ENCODE results near the gene GALNS.

GALNS gene

DNA sequence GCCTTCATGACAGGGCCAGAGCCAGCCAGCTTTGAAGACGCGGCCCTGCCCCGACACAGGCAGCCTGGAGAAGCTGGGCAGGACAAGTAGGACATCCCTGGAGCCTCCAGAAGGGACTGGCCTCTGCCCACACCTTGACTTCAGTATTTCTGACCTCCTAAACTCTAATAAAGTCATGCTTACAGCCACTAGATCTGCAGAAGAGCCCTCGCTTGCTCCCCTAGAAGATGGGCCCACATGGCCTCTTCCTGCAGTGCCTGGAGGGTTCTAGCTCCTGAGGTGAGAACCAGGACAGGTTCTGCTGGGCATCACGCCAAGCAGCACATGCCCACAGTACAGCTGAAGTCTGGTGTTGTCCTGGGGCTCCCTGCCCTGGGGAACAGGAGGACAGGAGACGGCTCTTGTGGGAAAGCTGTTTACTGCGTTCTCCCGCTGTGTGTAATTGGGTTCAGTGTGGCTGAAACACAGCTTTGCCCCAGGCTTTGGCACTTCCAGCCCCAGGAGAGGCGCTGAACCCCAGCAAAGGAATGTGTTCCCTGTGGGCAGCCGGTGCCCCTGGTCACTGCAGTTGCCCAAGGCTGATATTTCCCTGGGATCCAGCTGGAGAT, 47.6 kb downstream of the GALNS start:
- DNase-seq (no peak), ATAC-seq (no peak)
- Mint-ChIP-seq H3K9me3 (no peaks in the 10 kb centered on the region), H3K27ac (peak overlapping the region; percentile 69), H3K4me1 (peaks cover 24% of the 10 kb centered on the region), H3K27me3 (no peaks in the 10 kb centered on the region), H3K36me3 (ENCODE audit: low read depth) (peaks cover 33% of the 10 kb centered on the region), H3K4me3 (peak overlapping the region; percentile 87)

DNA sequence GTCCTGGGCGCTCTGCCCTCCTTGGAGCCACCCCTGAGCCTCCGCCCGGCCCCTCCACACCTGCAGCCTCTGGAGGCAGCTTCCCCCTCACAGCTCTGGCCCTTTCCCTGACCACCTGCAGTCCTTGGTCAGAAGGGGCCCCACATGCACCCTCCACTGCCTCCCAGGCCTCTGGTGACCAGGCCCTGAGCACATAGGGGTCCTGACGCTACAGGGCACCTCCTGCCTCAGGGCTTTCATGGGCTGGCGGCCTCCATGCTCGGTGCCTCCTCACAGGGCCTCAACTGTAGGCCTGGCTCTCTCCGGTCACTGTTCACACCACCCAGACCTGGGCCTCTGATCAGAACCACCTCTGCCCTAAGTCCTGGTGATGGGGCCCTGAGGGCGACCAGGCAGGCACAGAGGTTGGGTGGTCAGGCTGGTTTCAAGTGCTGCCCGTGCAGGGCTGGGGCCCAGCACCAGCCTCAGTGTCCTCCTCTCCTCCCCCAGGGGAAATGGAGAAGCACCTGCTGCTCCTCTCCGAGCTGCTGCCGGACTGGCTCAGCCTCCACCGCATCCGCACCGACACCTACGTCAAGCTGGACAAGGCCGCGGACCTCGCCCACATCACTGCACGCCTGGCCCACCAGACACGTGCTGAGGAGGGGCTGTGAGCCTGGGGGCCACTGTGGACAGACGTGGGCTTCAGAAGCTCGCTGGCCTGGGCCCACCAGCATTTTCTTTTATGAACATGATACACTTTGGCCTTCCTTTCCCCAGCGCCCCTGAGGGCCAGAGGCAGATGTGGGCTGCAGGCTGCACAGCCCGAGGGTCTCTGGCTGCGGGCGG, 48.9 kb downstream of the GALNS start:
- H3K4me3 Mint-ChIP-seq = peak overlapping the region; percentile 32

GRCh38 chr16:88807142-88807625, 49.6 kb downstream of the GALNS start:
- Mint-ChIP-seq H3K9me3 (no peaks in the 10 kb centered on the region), H3K4me1 (peaks cover 24% of the 10 kb centered on the region), H3K4me3 (peak overlapping the region; percentile 14), H3K36me3 (ENCODE audit: low read depth) (peaks cover 34% of the 10 kb centered on the region), H3K27me3 (no peaks in the 10 kb centered on the region), H3K27ac (peak overlapping the region; percentile 39)
- ATAC-seq = no peak
- no peak for DNase-seq

More for the DNA sequence above, 48.9 kb downstream of the GALNS start:
- Mint-ChIP-seq H3K27me3 (no peaks in the 10 kb centered on the region), H3K36me3 (ENCODE audit: low read depth) (peaks cover 34% of the 10 kb centered on the region), H3K9me3 (no peaks in the 10 kb centered on the region), H3K27ac (peak overlapping the region; percentile 69), H3K4me1 (peaks cover 24% of the 10 kb centered on the region)
- no peak for ATAC-seq
- DNase-seq = no peak

GRCh38 chr16:88806491-88807111, 50.1 kb downstream of the GALNS start:
- Mint-ChIP-seq H3K36me3 (ENCODE audit: low read depth) (peaks cover 34% of the 10 kb centered on the region), H3K27ac (no peak overlapping the region), H3K27me3 (no peaks in the 10 kb centered on the region), H3K4me3 (peak overlapping the region; percentile 17), H3K4me1 (peaks cover 25% of the 10 kb centered on the region), H3K9me3 (no peaks in the 10 kb centered on the region)
- DNase-seq (no peak), ATAC-seq (no peak)

GRCh38 chr16:88805887-88806393, 50.8 kb downstream of the GALNS start:
- Mint-ChIP-seq H3K27ac (no peak overlapping the region), H3K4me1 (peaks cover 30% of the 10 kb centered on the region), H3K9me3 (no peaks in the 10 kb centered on the region), H3K4me3 (peak overlapping the region; percentile 17), H3K27me3 (no peaks in the 10 kb centered on the region), H3K36me3 (ENCODE audit: low read depth) (peaks cover 34% of the 10 kb centered on the region)
- ATAC-seq (no peak), DNase-seq (no peak)

DNA sequence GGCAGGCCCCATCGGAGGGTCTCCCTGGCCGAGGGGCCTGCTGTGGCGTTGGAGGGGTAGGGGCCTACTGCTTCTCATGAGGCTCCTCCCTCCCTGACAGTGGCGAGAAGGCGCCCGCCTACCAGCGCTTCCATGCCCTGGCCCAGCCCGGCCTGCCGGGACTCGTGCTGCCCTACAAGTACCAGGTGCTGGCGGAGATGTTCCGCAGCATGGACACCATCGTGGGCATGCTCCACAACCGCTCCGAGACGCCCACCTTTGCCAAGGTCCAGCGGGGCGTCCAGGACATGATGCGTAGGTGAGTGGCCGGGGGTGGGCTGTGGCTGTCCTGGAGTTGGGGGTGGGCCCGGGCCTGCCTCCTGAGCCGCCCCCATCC, 51.4 kb downstream of the GALNS start:
- ATAC-seq (no peak), DNase-seq (no peak)
- Mint-ChIP-seq H3K36me3 (ENCODE audit: low read depth) (peaks cover 29% of the 10 kb centered on the region), H3K4me1 (peaks cover 32% of the 10 kb centered on the region), H3K4me3 (peak overlapping the region; percentile 79), H3K9me3 (no peaks in the 10 kb centered on the region), H3K27me3 (no peaks in the 10 kb centered on the region), H3K27ac (peak overlapping the region; percentile 27)

DNA sequence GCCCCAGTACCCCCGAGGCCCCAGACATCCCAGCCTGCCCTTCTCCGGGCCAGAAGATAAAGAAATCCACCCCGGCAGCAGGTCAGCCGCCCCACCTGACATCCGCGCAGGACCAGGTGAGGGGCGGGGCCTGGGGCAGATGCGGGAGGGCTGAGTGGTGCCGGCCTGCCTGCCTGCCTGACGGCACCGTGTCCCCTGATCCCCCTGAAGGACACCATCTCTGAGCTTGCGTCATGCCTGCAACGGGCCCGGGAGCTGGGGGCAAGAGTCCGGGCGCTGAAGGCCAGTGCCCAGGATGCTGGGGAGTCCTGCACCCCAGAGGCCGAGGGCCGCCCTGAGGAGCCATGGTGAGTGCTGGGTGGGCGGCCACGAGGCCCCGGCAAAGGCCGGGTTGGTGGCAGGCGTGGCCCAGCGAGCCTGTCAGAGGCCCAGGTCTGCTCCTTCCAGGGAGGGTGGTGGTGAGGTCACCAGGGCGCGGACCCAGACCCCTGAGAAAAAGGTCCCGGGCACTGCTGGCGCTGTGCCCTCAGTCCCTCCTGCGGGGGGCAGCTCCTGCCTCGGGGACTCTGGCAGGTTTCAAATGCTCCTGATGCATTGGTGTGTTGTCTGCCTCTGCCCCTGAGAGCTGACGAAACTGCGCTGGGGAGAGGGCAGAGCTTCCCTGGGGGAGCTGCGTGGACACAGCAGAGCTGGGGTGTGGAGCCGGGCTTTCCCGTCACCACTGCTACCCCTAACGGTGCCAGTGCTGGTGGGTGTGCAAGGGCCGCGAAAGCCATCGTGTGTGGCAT, 52.0 kb downstream of the GALNS start:
- peak overlapping the region; percentile 64 for H3K27ac Mint-ChIP-seq
- ATAC-seq (peak; percentile 2), DNase-seq (no peak)
- no peaks in the 10 kb centered on the region for H3K27me3 Mint-ChIP-seq
- no peaks in the 10 kb centered on the region for H3K9me3 Mint-ChIP-seq
- peaks cover 23% of the 10 kb centered on the region for H3K36me3 Mint-ChIP-seq (ENCODE audit: low read depth)
- H3K4me3 Mint-ChIP-seq = peak overlapping the region; percentile 79
- H3K4me1 Mint-ChIP-seq = peaks cover 30% of the 10 kb centered on the region

- H3K4me3 Mint-ChIP-seq = peak overlapping the region; percentile 79
Observed at GRCh38 chr16:88804173-88804551, 52.6 kb downstream of the GALNS start.

GRCh38 chr16:88803264-88803987, 53.3 kb downstream of the GALNS start, which contains the start of gene CDT1:
CDT1 (plus strand) TSS chr16:88803789; CDS start chr16:88803832, 43 bp downstream.
- H3K36me3 Mint-ChIP-seq (ENCODE audit: low read depth) = peaks cover 14% of the 10 kb centered on the region
- peak; percentile 90 for DNase-seq
- ATAC-seq = peak; percentile 13

More at GRCh38 chr16:88804173-88804551, 52.6 kb downstream of the GALNS start:
- Mint-ChIP-seq H3K27ac (peak overlapping the region; percentile 64), H3K4me1 (peaks cover 27% of the 10 kb centered on the region), H3K9me3 (no peaks in the 10 kb centered on the region), H3K36me3 (ENCODE audit: low read depth) (peaks cover 18% of the 10 kb centered on the region), H3K27me3 (no peaks in the 10 kb centered on the region)
- no peak for ATAC-seq
- no peak for DNase-seq

DNA sequence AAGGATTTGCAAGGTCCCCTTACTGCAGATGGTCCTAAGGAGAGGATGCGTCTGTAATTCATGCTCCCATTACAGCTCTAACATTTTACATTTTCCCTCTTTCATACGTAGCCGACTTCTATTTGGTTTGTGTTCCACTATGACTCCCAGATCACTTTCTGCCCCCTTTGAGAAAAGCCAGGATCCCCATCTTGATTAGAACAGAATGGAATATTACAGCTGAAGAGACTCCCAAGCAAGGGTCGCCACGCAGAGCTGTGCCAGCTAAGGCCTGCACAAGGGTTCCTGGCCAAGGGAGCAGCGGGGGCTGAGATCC, 56.5 kb downstream of the GALNS start:
- Mint-ChIP-seq H3K4me3 (no peak overlapping the region), H3K4me1 (peaks cover 18% of the 10 kb centered on the region), H3K9me3 (no peaks in the 10 kb centered on the region), H3K27me3 (no peaks in the 10 kb centered on the region), H3K27ac (peak overlapping the region; percentile 2), H3K36me3 (ENCODE audit: low read depth) (peaks cover 6% of the 10 kb centered on the region)
- no peak for DNase-seq
- no peak for ATAC-seq

More at GRCh38 chr16:88803264-88803987, 53.3 kb downstream of the GALNS start, which contains the start of gene CDT1:
- no peaks in the 10 kb centered on the region for H3K9me3 Mint-ChIP-seq
- peak within 1 kb of the TSS; percentile 80 for H3K4me3 Mint-ChIP-seq
- peak within 1 kb of the TSS; percentile 87 for H3K27ac Mint-ChIP-seq
- peaks cover 21% of the 10 kb centered on the region for H3K4me1 Mint-ChIP-seq
- H3K27me3 Mint-ChIP-seq = no peaks in the 10 kb centered on the region

- H3K27me3 Mint-ChIP-seq = no peaks in the 10 kb centered on the region
Observed at GRCh38 chr16:88799569-88800276, 57.0 kb downstream of the GALNS start.

GRCh38 chr16:88798772-88799455, 57.8 kb downstream of the GALNS start:
- H3K27ac Mint-ChIP-seq = no peak overlapping the region

More at GRCh38 chr16:88799569-88800276, 57.0 kb downstream of the GALNS start:
- Mint-ChIP-seq H3K4me3 (no peak overlapping the region), H3K4me1 (peaks cover 18% of the 10 kb centered on the region), H3K27ac (peak overlapping the region; percentile 2), H3K36me3 (ENCODE audit: low read depth) (peaks cover 6% of the 10 kb centered on the region), H3K9me3 (no peaks in the 10 kb centered on the region)
- ATAC-seq (no peak), DNase-seq (no peak)

More at GRCh38 chr16:88798772-88799455, 57.8 kb downstream of the GALNS start:
- H3K9me3 Mint-ChIP-seq = no peaks in the 10 kb centered on the region
- no peak overlapping the region for H3K4me3 Mint-ChIP-seq
- H3K4me1 Mint-ChIP-seq = peaks cover 18% of the 10 kb centered on the region
- no peaks in the 10 kb centered on the region for H3K36me3 Mint-ChIP-seq (ENCODE audit: low read depth)
- no peaks in the 10 kb centered on the region for H3K27me3 Mint-ChIP-seq
- DNase-seq (no peak), ATAC-seq (no peak)
